Measurements from ENCODE around the gene RPTOR. TPM values are rescaled to one million over a fixed set of nuclear protein-coding genes. Genes with fewer than 3 reads are reported as not detected.

Gene RPTOR
- polyA plus RNA-seq, 1 donor (not counting 4 experiments of a cell fraction or from before 2014, with no cell fraction given): 4.0 TPM

GRCh38 chr17:80908211-80908610 lies 363.6 kb downstream of the RPTOR start:
- FAIRE-seq: no peak
- peaks cover 15 to 16% of the 10 kb centered on the region in 2 experiments for H3K36me3 ChIP-seq (ENCODE audit: control insufficient read depth in 2 of 2, extremely low read depth in 1 of 2, insufficient read depth in 2 of 2, low read length in 2 of 2)

GRCh38 chr17:80908776-80909175 lies 364.1 kb downstream of the RPTOR start:
- Histone ChIP-seq H3K27ac (ENCODE audit: control insufficient read depth, insufficient read depth, low read length) (no peak overlapping the region), H3K9me3 (ENCODE audit: control insufficient read depth, low read depth, low read length) (no peaks in the 10 kb centered on the region), H3K4me1 (ENCODE audit: control insufficient read depth, extremely low read depth, insufficient read depth, low read length) (no peaks in the 10 kb centered on the region), H4K20me1 (ENCODE audit: control insufficient read depth, extremely low read depth, insufficient read depth, low read length) (no peaks in the 10 kb centered on the region), H3K79me2 (ENCODE audit: control insufficient read depth, insufficient read depth, low read length) (no peaks in the 10 kb centered on the region), H3K4me3 (ENCODE audit: control insufficient read depth in 2 of 3, extremely low read depth in 1 of 3, insufficient read depth in 2 of 3, low read depth in 1 of 3, low read length in 3 of 3) (no peak overlapping the region), H2AFZ (ENCODE audit: control insufficient read depth, low read length) (no peak overlapping the region), H3K4me2 (ENCODE audit: control insufficient read depth, extremely low read depth, insufficient read depth, low read depth, low read length) (no peak overlapping the region), H3K9ac (ENCODE audit: control insufficient read depth, extremely low read depth, insufficient read depth, low read length) (no peak overlapping the region), H3K36me3 (ENCODE audit: control insufficient read depth in 2 of 2, extremely low read depth in 1 of 2, insufficient read depth in 2 of 2, low read length in 2 of 2) (peaks cover 15 to 16% of the 10 kb centered on the region in 2 experiments), H3K27me3 (ENCODE audit: control insufficient read depth, extremely low read depth, insufficient read depth, low read length) (no peaks in the 10 kb centered on the region), H3K9me1 (ENCODE audit: control insufficient read depth, extremely low read depth, insufficient read depth, low read length) (no peaks in the 10 kb centered on the region)
- DNase-seq (ENCODE audit: low read depth, low spot score): no peak
- dilution Hi-C loops (cut with MboI; ENCODE audit: extremely low pct_ligation_motif_present, low sequenced_read_pairs): no loop called here
- no peak for TF ChIP-seq CTCF (optimal IDR thresholded peaks at IDR 0.05 in 1 of 3, IDR thresholded peaks at IDR 0.05 in 1 of 3, conservative IDR thresholded peaks at IDR 0.05 in 1 of 3; ENCODE audit: extremely low read depth in 1 of 3, insufficient read depth in 2 of 3, low read length in 3 of 3)
- no peak for TF ChIP-seq EZH2 (IDR thresholded peaks at IDR 0.05; ENCODE audit: low read length)
- no peak for FAIRE-seq

More at GRCh38 chr17:80908211-80908610, 363.6 kb downstream of the RPTOR start:
- H3K9me1 ChIP-seq (ENCODE audit: control insufficient read depth, extremely low read depth, insufficient read depth, low read length): no peaks in the 10 kb centered on the region
- no peak overlapping the region for H3K4me2 ChIP-seq (ENCODE audit: control insufficient read depth, extremely low read depth, insufficient read depth, low read depth, low read length)
- no peaks in the 10 kb centered on the region for H3K79me2 ChIP-seq (ENCODE audit: control insufficient read depth, insufficient read depth, low read length)
- no peaks in the 10 kb centered on the region for H3K4me1 ChIP-seq (ENCODE audit: control insufficient read depth, extremely low read depth, insufficient read depth, low read length)
- no peak overlapping the region for H3K9ac ChIP-seq (ENCODE audit: control insufficient read depth, extremely low read depth, insufficient read depth, low read length)
- H3K4me3 ChIP-seq (ENCODE audit: control insufficient read depth in 2 of 3, extremely low read depth in 1 of 3, insufficient read depth in 2 of 3, low read depth in 1 of 3, low read length in 3 of 3): no peak overlapping the region
- no peaks in the 10 kb centered on the region for H4K20me1 ChIP-seq (ENCODE audit: control insufficient read depth, extremely low read depth, insufficient read depth, low read length)
- no peak overlapping the region for H3K27ac ChIP-seq (ENCODE audit: control insufficient read depth, insufficient read depth, low read length)
- H3K27me3 ChIP-seq (ENCODE audit: control insufficient read depth, extremely low read depth, insufficient read depth, low read length): no peaks in the 10 kb centered on the region
- H2AFZ ChIP-seq (ENCODE audit: control insufficient read depth, low read length): no peak overlapping the region
- no peaks in the 10 kb centered on the region for H3K9me3 ChIP-seq (ENCODE audit: control insufficient read depth, low read depth, low read length)
- no peak for DNase-seq (ENCODE audit: low read depth, low spot score)
- dilution Hi-C loops (cut with MboI; ENCODE audit: extremely low pct_ligation_motif_present, low sequenced_read_pairs): no loop called here
- TF ChIP-seq CTCF (optimal IDR thresholded peaks at IDR 0.05 in 1 of 3, IDR thresholded peaks at IDR 0.05 in 1 of 3, conservative IDR thresholded peaks at IDR 0.05 in 1 of 3; ENCODE audit: extremely low read depth in 1 of 3, insufficient read depth in 2 of 3, low read length in 3 of 3): no peak
- no peak for TF ChIP-seq EZH2 (IDR thresholded peaks at IDR 0.05; ENCODE audit: low read length)

Measured in keratinocyte (primary cell).